ENCODE data around the gene USP17L21.
"Not testable (repeated sequence)": the region's sequence is repeated elsewhere in the genome, so short reads cannot be mapped to it uniquely, and the experiment has no call there.

The USP17L21 gene

GRCh38 chr4:9253078-9253477 is 9.6 kb upstream of the USP17L21 start, which contains the start of gene USP17L19:
Gene USP17L19 (plus strand): TSS chr4:9253378. CDS start chr4:9253378, 0 bp downstream.
- not testable (repeated sequence) for H3K4me3 ChIP-seq (ENCODE audit: severe bottlenecking); DNase-seq (ENCODE audit: low spot score); ATAC-seq (ENCODE audit: low read depth); H3K27me3 ChIP-seq (ENCODE audit: insufficient read depth, poor library complexity, severe bottlenecking); H3K36me3 ChIP-seq (ENCODE audit: low read depth); H3K27ac ChIP-seq (ENCODE audit: poor library complexity, severe bottlenecking); H3K4me1 ChIP-seq (ENCODE audit: insufficient read depth, poor library complexity, severe bottlenecking); H3K9me3 ChIP-seq (ENCODE audit: severe bottlenecking)

GRCh38 chr4:9257824-9258223 is 4.8 kb upstream of the USP17L21 start, which contains the start of gene USP17L20:
Gene USP17L20 (plus strand): TSS chr4:9258124. CDS start chr4:9258124, 0 bp downstream.
- not testable (repeated sequence) for H3K9me3 ChIP-seq (ENCODE audit: severe bottlenecking); DNase-seq (ENCODE audit: low spot score); H3K27me3 ChIP-seq (ENCODE audit: insufficient read depth, poor library complexity, severe bottlenecking); H3K4me3 ChIP-seq (ENCODE audit: severe bottlenecking); H3K36me3 ChIP-seq (ENCODE audit: low read depth); H3K27ac ChIP-seq (ENCODE audit: poor library complexity, severe bottlenecking); ATAC-seq (ENCODE audit: low read depth); H3K4me1 ChIP-seq (ENCODE audit: insufficient read depth, poor library complexity, severe bottlenecking)

DNA sequence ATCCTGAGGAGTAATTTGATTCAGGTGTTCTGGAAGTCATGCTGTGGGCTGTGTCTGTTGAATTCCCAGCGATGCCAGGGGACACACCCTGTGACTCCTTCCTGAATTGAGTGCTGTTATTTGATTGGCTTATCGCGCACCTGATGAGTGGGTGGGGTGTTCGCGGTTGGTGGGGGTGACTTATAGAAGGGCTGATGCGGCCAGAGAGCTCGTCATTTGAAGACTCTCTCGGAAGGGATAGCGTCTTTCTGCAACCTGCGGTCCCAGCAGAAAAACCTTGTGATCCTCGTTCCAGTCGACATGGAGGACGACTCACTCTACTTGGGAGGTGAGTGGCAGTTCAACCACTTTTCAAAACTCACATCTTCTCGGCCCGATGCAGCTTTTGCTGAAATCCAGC is 4.6 kb downstream of the USP17L21 start, which contains the start of gene USP17L22:
TSS of gene USP17L22 (plus strand) at position 301 of the 400 bp plus-strand sequence. CDS start at position 301, 0 bp downstream.
- H3K4me1 ChIP-seq (ENCODE audit: insufficient read depth, poor library complexity, severe bottlenecking); H3K4me3 ChIP-seq (ENCODE audit: severe bottlenecking); H3K27ac ChIP-seq (ENCODE audit: poor library complexity, severe bottlenecking); H3K27me3 ChIP-seq (ENCODE audit: insufficient read depth, poor library complexity, severe bottlenecking); ATAC-seq (ENCODE audit: low read depth); H3K9me3 ChIP-seq (ENCODE audit: severe bottlenecking); H3K36me3 ChIP-seq (ENCODE audit: low read depth); DNase-seq (ENCODE audit: low spot score): not testable (repeated sequence)

DNA sequence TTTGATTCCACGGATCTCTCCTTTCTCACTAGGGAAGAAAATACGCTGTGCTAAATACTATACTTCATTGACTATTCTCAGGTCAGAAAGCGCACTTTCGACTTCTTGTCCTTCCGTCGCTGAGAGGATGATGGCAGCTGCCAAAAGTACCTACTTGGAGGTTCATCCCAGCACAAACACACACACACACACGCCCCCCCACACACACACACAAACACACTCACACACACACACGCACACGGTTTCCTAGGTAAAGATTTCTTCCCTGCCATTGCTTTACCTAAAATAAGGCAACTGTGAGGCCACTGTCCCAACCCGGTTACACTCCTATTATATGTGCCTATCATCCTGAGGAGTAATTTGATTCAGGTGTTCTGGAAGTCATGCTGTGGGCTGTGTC is 9.0 kb downstream of the USP17L21 start:
- H3K36me3 ChIP-seq (ENCODE audit: low read depth); ATAC-seq (ENCODE audit: low read depth): not testable (repeated sequence)
- DNase-seq (ENCODE audit: low spot score), result peak; percentile 78

More for the DNA sequence above, 9.0 kb downstream of the USP17L21 start:
- H3K4me3 ChIP-seq (ENCODE audit: severe bottlenecking); H3K27ac ChIP-seq (ENCODE audit: poor library complexity, severe bottlenecking); H3K27me3 ChIP-seq (ENCODE audit: insufficient read depth, poor library complexity, severe bottlenecking); H3K9me3 ChIP-seq (ENCODE audit: severe bottlenecking); H3K4me1 ChIP-seq (ENCODE audit: insufficient read depth, poor library complexity, severe bottlenecking): not testable (repeated sequence)

Measured in RWPE2 (cell line).